T follicular helper cell (primary cell): Measurements from ENCODE around the gene CPA1.

ENCODE experiments used
- DNase-seq: peaks from one replicate; pipeline ENCODE4 v3.0.0-alpha.2; 2020; ENCODE audit warnings: low read depth

Gene CPA1

DNA sequence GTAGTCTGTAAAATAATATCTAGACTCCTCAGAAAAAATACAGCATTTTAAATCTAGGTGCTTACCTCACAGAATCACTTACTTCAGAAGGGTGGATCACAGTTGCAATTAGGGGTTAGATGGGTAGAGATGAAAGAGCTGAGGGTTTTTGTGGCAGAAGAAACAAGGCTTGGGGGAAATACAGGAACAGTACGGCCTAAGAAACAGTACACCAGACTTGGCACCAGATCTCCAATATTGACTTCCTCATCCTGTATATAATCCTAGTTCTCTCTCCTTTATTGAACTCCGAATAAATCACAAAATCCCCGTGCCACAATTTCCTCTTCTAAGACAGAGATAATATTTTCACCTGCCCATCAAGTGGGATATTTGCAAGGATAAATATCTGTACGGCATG, 46.3 kb downstream of the CPA1 start:
- no peak for DNase-seq

DNA sequence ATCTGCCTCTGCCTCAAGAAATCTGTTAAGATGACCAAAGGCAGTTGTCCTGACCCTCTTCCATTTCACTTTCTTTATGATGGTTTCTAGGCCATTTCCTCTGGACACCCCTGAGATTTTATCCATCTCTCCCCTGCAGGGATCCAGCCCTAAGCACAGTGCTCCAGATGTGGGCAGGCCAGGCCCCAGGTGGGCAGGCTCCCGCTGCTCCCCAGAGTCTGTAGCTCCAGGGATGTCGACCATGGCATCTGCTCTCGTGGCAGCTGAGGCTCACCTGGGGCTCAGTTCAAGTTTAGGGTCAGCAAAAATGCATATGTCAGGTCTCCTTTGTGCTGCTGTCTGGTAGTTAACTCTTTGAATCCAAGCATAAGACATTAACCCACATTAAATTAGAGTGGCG, 48.7 kb downstream of the CPA1 start:
- no peak for DNase-seq

DNA sequence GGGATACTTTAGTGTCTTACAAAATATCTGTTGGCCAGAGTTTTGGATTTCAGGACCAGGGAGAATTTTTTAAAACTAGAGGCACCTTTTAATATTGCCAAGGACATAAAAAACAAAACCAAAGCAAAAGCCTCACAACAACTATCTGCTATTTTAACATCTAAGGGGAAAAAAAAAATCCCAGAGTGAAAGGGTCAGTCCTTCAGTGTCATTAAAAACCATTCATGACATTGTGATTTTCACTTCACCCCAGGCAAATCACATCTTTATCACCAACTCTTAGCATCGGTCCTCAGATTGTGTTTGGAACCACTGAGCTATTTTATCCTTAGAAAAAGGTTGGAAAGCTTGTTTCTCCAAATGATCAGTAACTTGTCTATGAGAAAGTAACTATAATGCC, 49.8 kb downstream of the CPA1 start:
- no peak for DNase-seq

DNA sequence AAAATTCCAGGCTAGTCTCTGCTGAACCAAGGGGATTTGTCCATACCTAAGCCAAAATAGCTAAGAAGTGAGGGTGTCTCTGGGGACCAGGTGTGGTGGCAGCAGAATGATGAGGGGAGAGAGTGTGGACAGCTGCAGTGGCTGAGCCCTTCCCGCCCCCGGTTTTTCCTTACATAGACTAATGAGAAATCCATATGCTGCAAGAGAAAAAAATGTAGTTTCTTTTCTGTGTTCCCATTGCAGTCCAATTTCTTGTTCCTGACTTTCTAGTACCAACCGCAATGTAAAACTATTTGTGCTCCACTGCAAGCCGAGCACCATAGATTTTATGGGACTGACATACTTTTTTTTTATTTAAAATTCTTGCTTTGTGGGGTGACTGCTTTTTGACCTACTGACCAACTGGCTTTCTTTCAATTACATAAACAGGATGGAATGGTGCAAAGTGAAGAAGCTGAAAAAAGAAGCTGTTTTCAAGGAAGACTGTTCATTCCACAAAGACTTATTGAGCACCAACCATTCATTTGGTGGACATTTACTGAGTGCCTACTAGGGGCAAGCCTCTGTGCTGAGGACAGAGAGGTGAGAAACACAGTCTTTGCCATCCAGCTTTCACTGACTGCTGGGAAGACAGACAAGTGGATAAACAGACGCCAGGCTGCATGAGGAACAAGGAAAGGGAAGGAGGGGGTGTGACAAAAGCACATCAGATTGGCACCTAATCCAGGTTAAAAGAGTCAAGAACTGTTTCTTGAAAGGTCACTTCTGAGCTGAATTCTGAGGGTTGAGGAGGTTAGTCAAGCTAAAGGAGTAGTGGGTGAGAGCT, 50.8 kb downstream of the CPA1 start:
- DNase-seq, result no peak

DNA sequence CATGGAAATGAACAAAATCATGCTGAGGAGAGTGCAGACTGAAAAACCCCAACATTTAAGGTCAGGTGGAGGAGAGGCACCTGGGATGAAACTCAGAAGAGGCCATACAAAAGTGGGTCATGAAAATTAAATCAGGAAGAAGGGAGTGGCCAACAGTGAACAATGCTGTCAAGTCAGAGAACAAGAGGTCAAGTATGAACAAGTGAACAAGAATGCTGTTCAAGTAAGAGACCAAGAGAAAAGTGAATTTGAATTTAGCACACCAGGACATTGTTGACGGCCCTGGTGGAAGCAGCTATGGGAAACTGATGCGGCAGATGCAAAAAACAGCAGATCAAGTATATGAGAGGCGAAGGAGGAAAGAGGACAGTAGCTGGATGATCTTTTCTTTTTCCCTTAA, 52.6 kb downstream of the CPA1 start:
- DNase-seq, result no peak

DNA sequence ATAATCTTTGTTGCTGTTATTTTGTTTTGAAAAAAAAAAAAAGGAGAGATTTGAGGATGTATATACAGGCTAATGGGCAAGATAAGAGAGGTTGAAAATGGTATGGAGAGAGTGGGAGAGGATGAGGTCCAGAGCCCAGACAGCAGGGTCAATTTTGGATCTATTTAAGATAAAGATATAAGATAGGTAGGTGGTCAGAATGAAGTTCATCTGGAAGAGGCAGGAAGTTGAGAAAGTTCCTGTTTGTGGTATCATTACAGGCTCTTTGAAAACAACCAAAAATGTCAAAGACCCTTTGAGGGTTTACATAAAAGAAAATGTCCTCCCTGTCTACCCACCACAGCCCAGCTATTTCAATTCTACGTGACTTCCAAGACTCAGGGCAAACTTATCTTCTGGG, 53.0 kb downstream of the CPA1 start:
- no peak for DNase-seq

DNA sequence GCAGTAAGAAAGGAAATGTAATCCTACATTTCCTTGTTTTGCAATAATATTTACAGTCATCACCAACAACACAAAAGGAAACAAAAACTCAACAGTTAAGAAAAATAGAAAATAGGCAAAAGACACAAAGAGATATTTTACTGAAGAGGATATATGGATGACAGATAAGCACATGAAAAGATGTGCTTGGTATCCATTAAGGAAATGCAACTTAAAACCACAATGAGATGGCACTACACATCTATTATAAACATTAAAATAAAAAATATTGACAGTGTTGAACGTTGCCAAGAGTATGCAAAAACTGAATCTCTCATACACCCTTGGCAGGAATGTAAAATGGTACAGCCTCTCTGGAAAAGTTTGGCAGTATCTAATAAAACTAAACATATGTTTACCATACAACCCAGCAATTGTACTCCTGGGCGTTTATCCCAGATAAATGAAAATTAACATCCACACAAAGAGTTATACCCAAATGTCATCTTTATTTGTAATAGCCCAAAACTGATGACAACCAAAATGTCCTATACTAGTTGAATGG, 55.1 kb downstream of the CPA1 start:
- DNase-seq, result no peak

DNA sequence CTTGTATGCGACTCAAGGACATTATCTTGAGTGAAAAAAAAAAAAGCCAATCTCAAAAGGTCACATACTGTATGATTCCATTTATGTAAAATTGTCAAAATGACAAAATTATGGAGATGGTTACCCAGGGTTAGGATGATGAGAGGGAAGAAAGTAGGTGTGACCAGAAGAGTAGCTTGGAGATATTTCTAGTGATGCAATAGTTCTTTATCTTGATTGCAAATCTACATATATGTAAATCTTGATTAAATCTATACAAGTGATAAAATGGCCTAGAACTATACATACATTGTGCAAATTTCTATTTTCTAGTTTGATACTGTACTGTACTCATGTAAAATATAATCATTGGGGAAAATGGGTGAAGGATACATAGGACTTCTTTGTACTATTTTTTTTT, 56.0 kb downstream of the CPA1 start:
- no peak for DNase-seq
